ENCODE measurements around the gene SFTPD.

The SFTPD gene

DNA sequence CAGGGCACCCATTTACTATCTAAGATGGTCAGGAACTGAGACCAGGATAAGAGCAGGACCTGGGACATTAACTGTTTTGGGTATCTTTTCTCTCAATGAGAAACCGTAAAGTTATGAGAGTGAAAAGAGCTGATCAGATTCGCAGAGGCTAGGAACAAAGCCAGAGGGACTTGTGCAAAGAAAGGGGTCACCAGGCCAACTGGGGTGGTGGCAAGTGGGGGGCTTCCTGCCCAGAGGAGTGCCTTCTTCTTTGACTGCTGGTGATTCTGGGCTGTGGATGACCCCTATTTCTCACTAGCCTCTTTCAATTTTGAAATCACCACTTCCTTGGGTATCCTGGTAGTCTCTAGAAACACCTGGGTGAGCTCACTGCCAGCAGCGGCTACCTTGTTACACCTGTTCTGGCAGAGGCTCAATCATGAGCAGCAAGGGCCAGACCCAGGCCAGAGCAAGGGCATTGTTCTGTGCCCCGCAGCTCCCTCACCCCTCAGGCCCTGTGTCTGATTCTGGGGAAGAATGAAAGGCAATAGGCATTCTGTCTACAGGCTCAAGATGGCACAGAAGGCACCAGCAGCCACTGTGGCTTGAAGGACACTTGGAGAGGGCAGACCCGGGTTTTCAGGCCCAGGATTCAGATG, 999 bp downstream of the SFTPD start:
- H3K9ac ChIP-seq (ENCODE audit: insufficient read length), result no peak overlapping the region
- no peak overlapping the region for H3K4me3 ChIP-seq
- no peak for DNase-seq (ENCODE audit: low read depth, low spot score)
- TF ChIP-seq FOXP2 (optimal IDR thresholded peaks at IDR 0.05; ENCODE audit: control extremely low read depth, extremely low read length, insufficient read depth), result no peak
- TF ChIP-seq POLR2AphosphoS5 (IDR thresholded peaks at IDR 0.05; ENCODE audit: borderline replicate concordance, low read depth, low read length), result no peak
- no peak for TF ChIP-seq EZH2 (IDR thresholded peaks at IDR 0.05)
- H3K36me3 ChIP-seq (ENCODE audit: insufficient read depth, low read length), result no peaks in the 10 kb centered on the region
- H3K9me3 ChIP-seq (ENCODE audit: low read depth, low read length), result no peaks in the 10 kb centered on the region
- no peak overlapping the region for H3K27ac ChIP-seq

GRCh38 chr10:79947083-79947415, 1.9 kb downstream of the SFTPD start:
- Histone ChIP-seq H3K9me3 (ENCODE audit: low read depth, low read length) (no peaks in the 10 kb centered on the region), H3K9ac (ENCODE audit: insufficient read length) (no peak overlapping the region), H3K36me3 (ENCODE audit: insufficient read depth, low read length) (no peaks in the 10 kb centered on the region), H3K4me3 (no peak overlapping the region), H3K27ac (no peak overlapping the region)
- TF ChIP-seq FOXP2 (optimal IDR thresholded peaks at IDR 0.05; ENCODE audit: control extremely low read depth, extremely low read length, insufficient read depth) (no peak), EZH2 (IDR thresholded peaks at IDR 0.05) (no peak), POLR2AphosphoS5 (IDR thresholded peaks at IDR 0.05; ENCODE audit: borderline replicate concordance, low read depth, low read length) (no peak)
- no peak for DNase-seq (ENCODE audit: low read depth, low spot score)

DNA sequence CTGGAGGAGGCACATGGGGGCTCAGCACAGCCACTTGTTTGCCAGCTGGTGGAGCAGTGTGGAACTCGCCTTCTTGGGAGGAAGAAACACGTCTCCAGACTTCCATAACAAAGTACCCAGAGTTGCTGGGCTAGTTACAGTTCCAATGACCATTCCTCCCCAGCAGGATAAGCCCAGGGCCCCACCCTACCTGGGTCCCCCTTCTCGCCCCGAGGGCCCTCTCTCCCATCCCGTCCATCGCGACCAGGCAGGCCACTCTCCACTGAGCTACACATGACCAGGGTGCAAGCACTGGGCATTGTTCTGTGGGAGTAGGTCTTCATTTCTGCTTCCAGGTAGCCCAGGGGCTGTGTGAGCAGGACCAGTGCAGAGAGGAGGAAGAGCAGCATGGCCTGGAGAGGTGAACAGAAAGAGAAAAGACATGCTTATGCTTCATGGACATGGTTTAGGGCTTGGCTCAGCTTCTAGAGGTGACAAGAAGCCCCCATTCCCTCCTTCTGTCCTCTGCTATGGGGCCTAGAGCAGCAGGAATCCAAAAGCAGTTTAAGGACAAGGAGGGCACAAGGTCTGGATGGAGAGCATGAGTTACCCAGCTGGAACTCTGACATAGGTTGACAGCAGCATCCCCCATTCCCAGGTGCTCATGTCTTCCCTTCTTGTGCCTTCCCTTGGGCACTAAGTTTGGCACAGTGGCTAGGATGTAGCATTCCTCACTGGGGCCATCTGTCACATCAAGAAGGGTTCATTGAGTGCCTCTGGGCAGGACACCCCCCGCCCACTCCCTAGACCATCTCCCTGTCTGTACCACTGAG, 2.4 kb downstream of the SFTPD start:
- DNase-seq (ENCODE audit: low read depth, low spot score), result no peak
- no peak overlapping the region for H3K27ac ChIP-seq
- no peak overlapping the region for H3K9ac ChIP-seq (ENCODE audit: insufficient read length)
- H3K9me3 ChIP-seq (ENCODE audit: low read depth, low read length), result no peaks in the 10 kb centered on the region
- no peak for TF ChIP-seq FOXP2 (optimal IDR thresholded peaks at IDR 0.05; ENCODE audit: control extremely low read depth, extremely low read length, insufficient read depth)
- H3K36me3 ChIP-seq (ENCODE audit: insufficient read depth, low read length), result no peaks in the 10 kb centered on the region
- no peak overlapping the region for H3K4me3 ChIP-seq

DNA sequence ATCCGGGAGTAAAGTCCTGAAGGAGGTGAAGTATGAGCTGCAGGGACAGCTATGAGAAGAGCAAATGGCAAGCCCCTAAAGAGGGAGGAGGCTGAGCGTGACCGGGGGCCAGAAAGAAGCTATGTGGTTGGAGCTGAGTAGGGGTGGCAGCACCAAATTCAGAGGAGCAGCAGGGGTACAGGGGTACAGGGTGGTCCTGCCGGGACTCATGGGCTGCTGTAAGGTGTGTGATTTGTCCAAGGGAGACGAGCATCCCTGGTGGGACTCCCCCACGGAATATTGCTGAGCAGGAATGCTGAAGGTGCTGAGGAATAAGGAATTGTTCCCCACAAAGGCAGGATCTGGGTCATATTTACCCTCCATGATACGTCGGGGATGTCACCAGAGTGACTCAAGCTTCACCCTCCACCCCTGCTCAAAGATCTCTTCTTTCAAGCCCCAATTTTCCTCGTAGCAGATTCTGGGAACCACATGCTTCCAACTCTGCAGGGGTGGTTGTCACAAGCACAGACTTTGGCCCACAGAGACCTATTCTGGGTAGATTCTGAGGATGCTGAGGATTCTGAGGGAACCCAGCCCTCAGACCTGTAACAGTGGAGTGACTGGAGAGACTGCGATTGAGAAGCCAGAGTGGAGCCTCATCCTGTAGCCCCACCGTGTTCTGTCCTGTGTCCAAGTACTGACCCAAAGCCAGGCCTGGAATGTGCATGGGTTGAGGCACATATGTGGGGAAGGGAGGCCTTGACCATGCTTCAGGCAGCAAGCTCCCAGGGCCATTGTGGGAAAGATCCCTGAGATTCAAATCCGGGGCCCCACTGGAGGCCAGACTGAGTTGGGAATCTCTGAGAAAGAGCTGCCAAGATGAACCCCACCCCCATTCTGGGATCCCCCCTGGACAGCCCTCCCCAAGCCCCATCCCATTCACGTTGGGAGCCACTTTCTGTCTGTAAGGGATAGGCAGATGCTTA, 4.2 kb downstream of the SFTPD start:
- no peak for DNase-seq (ENCODE audit: low read depth, low spot score)
- H3K9me3 ChIP-seq (ENCODE audit: low read depth, low read length), result no peaks in the 10 kb centered on the region
- TF ChIP-seq POLR2AphosphoS5 (IDR thresholded peaks at IDR 0.05; ENCODE audit: borderline replicate concordance, low read depth, low read length), result no peak
- no peak for TF ChIP-seq FOXP2 (optimal IDR thresholded peaks at IDR 0.05; ENCODE audit: control extremely low read depth, extremely low read length, insufficient read depth)
- TF ChIP-seq EZH2 (IDR thresholded peaks at IDR 0.05), result no peak
- H3K36me3 ChIP-seq (ENCODE audit: insufficient read depth, low read length), result no peaks in the 10 kb centered on the region
- H3K27ac ChIP-seq, result no peak overlapping the region
- H3K9ac ChIP-seq (ENCODE audit: insufficient read length), result no peak overlapping the region
- H3K4me3 ChIP-seq, result no peak overlapping the region

DNA sequence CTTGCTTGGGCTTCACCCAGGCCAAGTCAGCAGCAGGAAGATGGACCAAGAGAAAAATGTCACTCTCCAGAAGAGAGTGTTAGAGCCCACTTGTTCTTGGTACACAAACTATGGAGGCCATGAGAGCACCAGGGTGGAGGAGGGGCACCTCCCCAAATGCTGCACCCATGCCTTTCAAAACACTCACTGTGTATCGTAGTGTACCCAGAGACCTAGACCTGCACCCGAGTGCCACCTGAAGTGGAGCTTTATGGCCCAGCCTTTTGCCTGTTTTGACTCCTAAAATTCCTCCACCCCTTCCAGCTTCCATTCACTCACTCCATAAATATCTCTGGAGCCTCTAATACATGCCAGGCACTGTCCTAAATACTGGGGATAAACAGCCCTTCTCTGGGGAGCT, 5.0 kb downstream of the SFTPD start:
- Histone ChIP-seq H3K27ac (no peak overlapping the region), H3K36me3 (ENCODE audit: insufficient read depth, low read length) (no peaks in the 10 kb centered on the region), H3K9ac (ENCODE audit: insufficient read length) (no peak overlapping the region), H3K4me3 (no peak overlapping the region), H3K9me3 (ENCODE audit: low read depth, low read length) (no peaks in the 10 kb centered on the region)
- DNase-seq (ENCODE audit: low read depth, low spot score), result no peak
- no peak for TF ChIP-seq FOXP2 (optimal IDR thresholded peaks at IDR 0.05; ENCODE audit: control extremely low read depth, extremely low read length, insufficient read depth)
- TF ChIP-seq EZH2 (IDR thresholded peaks at IDR 0.05), result no peak
- no peak for TF ChIP-seq POLR2AphosphoS5 (IDR thresholded peaks at IDR 0.05; ENCODE audit: borderline replicate concordance, low read depth, low read length)

DNA sequence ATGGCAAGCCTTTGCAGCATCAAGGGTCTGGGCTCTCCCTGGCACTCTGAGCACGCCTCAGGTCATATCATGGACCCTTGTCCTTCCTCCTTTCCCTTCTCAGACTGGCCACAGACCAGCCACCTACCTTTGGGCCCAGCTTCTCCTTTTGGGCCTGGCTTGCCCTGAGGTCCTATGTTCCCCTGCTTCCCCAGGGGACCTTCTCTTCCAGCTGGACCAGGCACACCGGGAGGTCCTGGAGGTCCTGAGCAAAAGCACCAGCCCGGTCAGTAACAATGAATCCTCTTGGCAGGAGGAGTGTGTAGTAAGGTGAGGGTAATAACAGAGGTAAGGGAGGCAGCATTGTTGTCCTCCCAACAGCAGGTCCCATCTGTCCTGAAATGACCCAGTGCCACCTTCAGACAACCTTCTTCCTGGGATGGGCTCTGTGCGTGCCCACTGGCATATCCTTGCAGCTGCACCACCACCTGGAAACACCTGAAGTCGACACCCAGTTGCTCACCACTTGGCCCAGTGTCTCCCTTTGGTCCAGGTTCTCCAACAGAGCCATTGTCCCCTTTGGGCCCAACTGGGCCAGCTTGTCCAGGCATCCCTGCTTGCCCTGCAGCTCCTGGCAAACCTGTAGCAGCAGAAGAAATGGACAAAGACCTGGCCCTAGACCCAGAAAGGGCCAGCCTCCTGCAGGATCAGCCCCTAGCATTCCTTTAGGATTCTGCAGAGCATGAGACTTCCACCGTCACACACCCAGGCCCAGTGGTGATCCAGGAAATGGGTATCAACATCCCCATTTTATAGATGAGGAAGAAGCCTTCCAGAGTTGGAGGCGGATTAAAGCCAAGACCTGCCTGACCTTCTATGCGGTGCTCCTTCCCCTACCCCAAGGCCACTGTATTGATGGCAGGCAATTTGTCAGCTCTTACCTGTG, 6.4 kb downstream of the SFTPD start:
- Histone ChIP-seq H3K9ac (ENCODE audit: insufficient read length) (no peak overlapping the region), H3K27ac (no peak overlapping the region), H3K4me3 (no peak overlapping the region), H3K36me3 (ENCODE audit: insufficient read depth, low read length) (no peaks in the 10 kb centered on the region), H3K9me3 (ENCODE audit: low read depth, low read length) (no peaks in the 10 kb centered on the region)
- TF ChIP-seq FOXP2 (optimal IDR thresholded peaks at IDR 0.05; ENCODE audit: control extremely low read depth, extremely low read length, insufficient read depth) (no peak), POLR2AphosphoS5 (IDR thresholded peaks at IDR 0.05; ENCODE audit: borderline replicate concordance, low read depth, low read length) (no peak), EZH2 (IDR thresholded peaks at IDR 0.05) (no peak)
- DNase-seq (ENCODE audit: low read depth, low spot score), result no peak

DNA sequence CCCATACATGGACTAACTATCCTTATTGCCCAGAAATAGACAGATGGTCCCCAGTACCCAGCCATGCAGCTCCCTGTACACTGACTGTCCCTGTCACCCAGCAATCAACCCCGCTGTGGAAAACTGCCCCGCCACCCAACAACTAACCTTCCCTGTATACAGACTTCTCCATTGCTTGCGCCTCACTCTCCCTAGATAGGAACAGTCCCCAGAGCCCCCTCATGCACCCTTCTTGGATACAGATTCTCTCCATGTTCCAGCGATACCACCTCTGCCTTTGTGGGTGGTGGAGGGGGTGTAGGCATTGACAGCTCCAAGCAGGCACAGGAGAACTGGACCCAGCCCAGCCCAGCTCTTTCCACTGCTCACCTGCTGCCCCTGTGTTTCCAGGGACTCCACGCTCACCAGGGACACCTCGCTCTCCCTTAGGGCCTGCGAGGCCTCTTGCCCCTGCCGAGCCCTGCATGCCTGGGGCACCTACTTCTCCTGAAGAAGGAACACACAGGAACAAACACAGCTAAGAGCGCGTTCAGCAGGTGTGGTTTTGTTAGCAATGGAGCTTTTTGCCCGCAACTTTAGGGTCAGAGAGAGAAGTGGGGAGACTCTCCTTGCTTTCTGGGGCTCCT, 7.2 kb downstream of the SFTPD start:
- H3K27ac ChIP-seq, result no peak overlapping the region
- no peak overlapping the region for H3K9ac ChIP-seq (ENCODE audit: insufficient read length)
- H3K36me3 ChIP-seq (ENCODE audit: insufficient read depth, low read length), result no peaks in the 10 kb centered on the region
- H3K4me3 ChIP-seq, result no peak overlapping the region
- H3K9me3 ChIP-seq (ENCODE audit: low read depth, low read length), result no peaks in the 10 kb centered on the region
- TF ChIP-seq FOXP2 (optimal IDR thresholded peaks at IDR 0.05; ENCODE audit: control extremely low read depth, extremely low read length, insufficient read depth), result no peak
- no peak for TF ChIP-seq POLR2AphosphoS5 (IDR thresholded peaks at IDR 0.05; ENCODE audit: borderline replicate concordance, low read depth, low read length)
- TF ChIP-seq EZH2 (IDR thresholded peaks at IDR 0.05), result no peak
- no peak for DNase-seq (ENCODE audit: low read depth, low spot score)

Measured in SK-N-MC (cell line).